SH-SY5Y (cell line): ENCODE data around the gene GAPVD1.

Experiments used
- GATA2 ChIP-seq: IDR thresholded peaks from 2 replicates; pipeline ENCODE4 v1.6.1; 2011; ENCODE audit warnings: mild to moderate bottlenecking, low read depth, low read length
- GATA3 ChIP-seq: IDR thresholded peaks from 2 replicates; pipeline ENCODE4 v1.6.1; 2011; ENCODE audit warnings: low read depth, mild to moderate bottlenecking, low read length, moderate library complexity

GRCh38 chr9:125398243-125398642, 136.6 kb downstream of the GAPVD1 start:
- no peak for TF ChIP-seq GATA2
- TF ChIP-seq GATA3, result no peak
